GM21576 (cell line): ENCODE results near the gene WFIKKN1.

Experiments used
- ATAC-seq: cut with Tn5 transposase; IDR thresholded peaks from one replicate; pipeline ENCODE4 v1.9.1; 2021; ENCODE audit warnings: mild to moderate bottlenecking, moderate library complexity; ENCODE audit not compliant: unreplicated experiment

The WFIKKN1 gene

GRCh38 chr16:652454-653305 is 21.9 kb downstream of the WFIKKN1 start:
- ATAC-seq: no peak

- ATAC-seq: no peak
Observed at GRCh38 chr16:654034-654433, 23.2 kb downstream of the WFIKKN1 start.

DNA sequence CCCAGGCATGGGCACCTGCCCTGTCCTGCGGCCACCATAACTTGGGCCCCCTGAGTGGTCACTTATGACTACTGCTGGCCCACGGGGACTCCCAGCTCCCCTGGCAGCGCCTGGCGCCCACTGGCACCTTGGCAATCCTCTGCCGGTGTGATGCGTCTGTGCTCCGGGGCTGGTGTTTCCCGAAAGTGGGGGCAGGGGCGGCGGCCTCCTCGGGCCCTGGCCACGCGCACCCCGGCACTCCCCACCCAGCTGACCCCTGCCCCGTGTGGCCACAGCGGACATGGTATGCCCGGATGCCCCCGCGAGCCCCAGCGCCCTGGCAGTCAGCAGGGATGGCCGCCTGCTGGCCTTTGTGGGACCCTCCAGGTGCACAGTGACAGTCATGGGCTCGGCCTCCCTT is 26.7 kb downstream of the WFIKKN1 start:
- ATAC-seq: no peak

GRCh38 chr16:658679-659571 is 28.1 kb downstream of the WFIKKN1 start:
- no peak for ATAC-seq

- ATAC-seq: no peak
Observed at GRCh38 chr16:659618-660017, 28.8 kb downstream of the WFIKKN1 start.

DNA sequence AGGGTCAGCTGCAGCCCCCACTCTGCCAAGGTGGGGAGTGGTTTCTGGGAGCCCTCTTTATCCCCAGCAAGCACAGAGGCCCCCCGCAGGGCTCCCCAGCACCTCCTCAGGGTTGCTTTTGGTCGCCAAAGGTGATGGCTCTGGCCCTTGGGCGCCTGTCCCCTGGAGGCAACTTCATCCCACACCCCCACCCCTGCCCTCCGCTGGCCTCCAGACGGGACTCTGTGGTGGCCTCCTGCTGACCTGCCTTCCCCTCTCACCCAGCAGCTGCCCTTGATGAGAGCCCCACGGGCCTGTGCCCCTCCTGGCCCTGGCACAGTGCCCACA is 29.3 kb downstream of the WFIKKN1 start:
- ATAC-seq: no peak

DNA sequence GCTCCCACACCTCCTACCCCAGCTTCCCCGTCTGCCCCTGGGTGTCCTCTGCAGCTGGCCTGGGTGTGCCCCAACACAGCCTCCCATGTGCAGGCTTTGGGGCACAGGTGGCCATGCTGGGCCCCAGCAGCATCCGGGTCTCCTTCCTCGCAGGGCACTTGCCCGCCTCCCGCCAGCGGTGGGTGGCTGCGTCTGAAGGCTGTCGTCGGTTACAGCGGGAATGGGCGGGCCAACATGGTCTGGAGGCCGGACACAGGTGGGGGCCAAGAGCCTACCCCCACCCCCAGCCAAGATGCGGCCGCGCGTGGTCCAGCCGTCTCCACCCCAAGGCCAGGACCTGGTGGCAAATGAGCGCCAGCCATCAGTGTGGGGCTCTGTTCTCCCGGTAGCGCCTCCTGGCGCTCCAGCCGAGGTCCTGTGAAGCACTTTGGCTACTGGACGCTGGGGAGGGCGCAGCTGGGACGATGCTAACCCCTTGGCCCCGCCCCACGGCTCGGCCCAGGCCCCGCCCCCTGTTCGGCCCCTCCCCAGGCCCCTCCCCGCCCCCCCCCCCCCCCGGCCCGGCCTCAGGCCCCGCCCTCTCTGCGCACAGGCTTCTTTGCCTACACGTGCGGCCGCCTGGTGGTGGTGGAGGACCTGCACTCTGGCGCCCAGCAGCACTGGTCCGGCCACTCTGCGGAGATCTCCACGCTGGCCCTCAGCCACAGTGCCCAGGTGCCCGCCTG is 29.8 kb downstream of the WFIKKN1 start:
- peak; percentile 42 for ATAC-seq

GRCh38 chr16:661184-661821 is 30.5 kb downstream of the WFIKKN1 start:
- peak; percentile 9 for ATAC-seq

GRCh38 chr16:662095-662494 is 31.3 kb downstream of the WFIKKN1 start:
- no peak for ATAC-seq

DNA sequence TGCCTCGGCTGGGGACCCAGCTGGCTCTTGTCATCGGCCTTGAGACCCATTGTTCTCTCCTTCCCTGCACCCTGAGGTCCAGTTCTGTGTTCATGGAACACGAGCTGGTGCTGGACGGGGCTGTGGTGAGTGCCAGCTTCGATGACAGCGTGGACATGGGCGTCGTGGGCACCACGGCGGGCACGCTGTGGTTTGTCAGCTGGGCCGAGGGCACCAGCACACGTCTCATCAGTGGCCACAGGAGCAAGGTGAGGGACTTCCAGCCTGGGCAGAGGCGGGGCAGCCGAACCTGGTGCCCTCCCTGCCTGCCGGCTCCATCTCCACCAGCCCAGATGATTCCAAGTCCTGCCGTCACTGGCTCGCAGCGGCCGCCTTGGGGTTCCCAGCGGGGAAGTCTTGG is 31.8 kb downstream of the WFIKKN1 start:
- no peak for ATAC-seq

GRCh38 chr16:666572-666971 is 35.8 kb downstream of the WFIKKN1 start:
- no peak for ATAC-seq

DNA sequence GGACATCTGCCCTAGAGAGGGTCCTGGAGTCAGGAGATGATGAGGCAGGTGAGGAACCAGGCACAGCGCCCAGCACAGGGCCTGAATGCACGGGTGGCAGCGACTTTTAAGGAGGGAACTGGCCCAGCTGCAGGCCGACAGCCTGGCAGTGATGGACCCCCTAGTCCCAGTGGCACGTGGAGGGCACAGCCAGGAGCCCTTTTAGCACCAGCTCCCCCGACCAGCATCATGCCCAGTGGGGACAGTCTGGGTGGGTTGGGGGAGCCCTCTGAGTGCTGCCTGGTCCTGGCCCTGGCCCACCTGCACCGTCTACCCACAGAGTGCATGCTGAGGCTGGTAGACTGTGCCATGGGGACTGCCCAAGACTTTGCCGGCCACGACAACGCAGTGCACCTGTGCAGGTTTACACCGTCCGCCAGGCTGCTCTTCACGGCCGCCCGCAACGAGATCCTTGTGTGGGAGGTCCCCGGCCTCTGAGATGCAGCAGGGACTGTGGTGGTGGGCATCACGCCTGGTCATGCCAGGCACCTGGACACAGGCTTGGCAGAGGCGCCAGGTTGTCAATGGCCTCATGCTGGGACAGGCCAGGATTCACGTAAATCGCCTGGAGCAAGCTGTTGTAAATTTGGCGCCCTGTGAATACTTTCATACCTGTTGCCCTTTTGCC is 36.5 kb downstream of the WFIKKN1 start:
- no peak for ATAC-seq

GRCh38 chr16:667780-668518 is 37.2 kb downstream of the WFIKKN1 start, which contains the start of gene RHOT2:
RHOT2 (plus strand) TSS chr16:668132; CDS start chr16:668200, 68 bp downstream.
- peak; percentile 66 for ATAC-seq

DNA sequence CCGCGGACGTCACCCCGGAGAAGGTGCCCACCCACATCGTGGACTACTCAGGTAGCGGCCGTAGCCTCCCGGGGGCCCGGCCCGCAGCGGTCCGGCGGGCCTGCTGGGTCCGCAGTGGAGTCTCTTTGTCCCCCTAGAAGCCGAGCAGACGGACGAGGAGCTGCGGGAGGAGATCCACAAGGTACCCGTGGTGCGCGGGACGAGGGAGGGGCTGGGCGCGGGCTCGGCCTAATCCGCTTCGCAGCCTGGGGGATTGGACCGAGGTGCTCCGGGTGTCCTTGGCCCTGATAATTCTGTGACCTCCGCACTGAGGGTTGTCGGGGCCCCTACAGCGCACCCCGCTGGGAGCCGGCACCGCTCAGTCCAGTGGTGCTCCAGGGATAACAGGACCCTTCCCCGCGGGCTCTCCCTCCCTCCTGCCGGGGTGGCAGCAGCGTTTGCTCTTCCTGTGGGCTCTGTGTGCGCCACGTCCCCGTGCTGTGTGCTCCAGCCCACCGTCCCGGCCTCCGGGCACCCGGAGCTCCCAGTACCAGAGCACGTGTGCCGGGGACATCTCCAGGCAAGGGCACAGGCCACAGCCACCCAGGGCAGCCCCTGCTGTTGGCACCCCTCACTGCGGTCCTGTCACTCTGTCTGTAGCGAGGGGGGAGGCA is 37.9 kb downstream of the WFIKKN1 start:
- ATAC-seq: no peak

- ATAC-seq: no peak
Observed at GRCh38 chr16:669666-670065, 38.9 kb downstream of the WFIKKN1 start.

GRCh38 chr16:670485-671352 is 39.9 kb downstream of the WFIKKN1 start:
- no peak for ATAC-seq

GRCh38 chr16:671353-672131 is 40.8 kb downstream of the WFIKKN1 start:
- no peak for ATAC-seq
